ENCODE measurements around the gene TMEM167A.

Gene TMEM167A, protein sequence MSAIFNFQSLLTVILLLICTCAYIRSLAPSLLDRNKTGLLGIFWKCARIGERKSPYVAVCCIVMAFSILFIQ

GRCh38 chr5:83076742-83077661 lies at the start of gene TMEM167A, which contains the start of gene XRCC4:
TMEM167A (minus strand) TSS chr5:83077394; CDS start chr5:83077323, 71 bp downstream.
XRCC4 (plus strand) TSS chr5:83077547; CDS start chr5:83104920, 27,373 bp downstream.
- peak; percentile 97 for DNase-seq

DNA sequence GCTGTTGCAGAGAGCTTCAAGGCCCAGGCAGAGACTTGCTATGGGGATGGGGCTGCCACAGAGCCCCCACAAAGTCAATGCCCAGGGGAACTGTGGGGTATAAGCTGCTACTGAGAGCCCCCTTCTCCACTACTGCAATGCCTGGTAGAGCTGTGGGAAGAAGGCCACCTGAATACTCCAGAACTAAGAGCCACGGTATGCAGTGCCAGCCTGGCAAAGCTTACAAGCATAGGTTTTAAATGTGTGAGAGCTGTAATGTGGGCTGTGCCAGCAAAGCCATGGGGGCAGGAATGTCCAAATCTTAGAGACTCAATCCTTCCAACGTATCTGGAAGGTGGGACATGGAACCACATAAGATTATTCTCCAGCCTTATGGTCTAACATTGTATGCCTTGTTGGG lies 49.3 kb upstream of the TMEM167A start:
- no peak for DNase-seq

- no peak for DNase-seq
These were observed 48.4 kb upstream of the TMEM167A start for GRCh38 chr5:83125560-83125959.

- no peak for DNase-seq
These were observed 47.4 kb upstream of the TMEM167A start for GRCh38 chr5:83124593-83124992.

GRCh38 chr5:83118976-83119375 lies 41.8 kb upstream of the TMEM167A start:
- no peak for DNase-seq

GRCh38 chr5:83118471-83118870 lies 41.3 kb upstream of the TMEM167A start:
- no peak for DNase-seq

GRCh38 chr5:83115816-83116215 lies 38.6 kb upstream of the TMEM167A start:
- no peak for DNase-seq

DNA sequence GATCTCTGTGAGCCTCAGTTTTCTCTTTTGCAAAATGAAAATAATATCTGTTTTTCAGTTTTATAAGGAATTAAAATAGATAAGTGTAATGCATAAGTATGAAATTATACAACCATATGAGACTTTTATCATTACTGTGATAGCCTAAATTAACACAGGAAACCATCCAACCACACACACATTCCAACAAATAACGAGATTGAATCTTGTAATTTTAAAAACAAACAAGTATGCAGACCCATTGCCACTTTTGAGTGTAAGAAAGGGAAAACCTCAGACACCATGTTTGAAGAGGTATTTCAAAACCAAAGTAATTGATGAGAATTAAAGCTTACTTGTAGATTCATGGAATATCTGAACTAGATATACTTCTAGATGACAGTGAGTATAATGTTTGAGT lies 32.2 kb upstream of the TMEM167A start:
- no peak for DNase-seq

DNA sequence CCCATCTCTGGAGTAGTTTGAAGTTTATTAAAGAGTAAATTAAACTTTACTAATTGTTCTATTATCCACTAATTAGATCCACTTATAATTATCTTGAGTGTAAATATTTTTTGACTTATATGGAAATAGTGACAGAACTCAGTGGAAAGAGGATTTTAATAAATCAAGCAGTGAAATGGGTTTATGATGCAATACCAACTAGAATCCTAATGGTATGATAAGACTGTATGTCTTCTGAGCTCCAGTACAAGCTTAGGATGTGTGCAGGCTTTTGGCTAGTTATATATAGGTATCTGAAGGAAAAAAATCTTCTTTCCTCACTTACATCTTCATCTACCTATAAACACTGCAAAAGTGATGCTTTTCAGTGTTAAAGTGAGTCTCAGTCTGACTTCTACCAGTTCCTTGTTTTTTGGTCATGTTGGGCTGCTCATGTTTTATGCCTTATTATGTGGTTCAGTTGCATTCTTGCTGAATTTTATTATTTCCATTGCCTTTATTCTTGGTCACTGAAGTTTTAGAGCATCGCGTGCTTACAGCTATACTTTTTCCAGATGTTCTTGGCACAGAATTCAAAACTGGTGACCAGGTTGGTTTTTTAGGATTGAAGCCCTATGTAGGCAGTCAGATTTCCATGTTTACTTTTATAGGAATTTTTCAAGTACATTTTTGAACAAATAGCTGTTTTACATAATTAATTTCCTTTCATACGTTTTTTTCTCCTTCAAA lies 30.7 kb upstream of the TMEM167A start:
- no peak for DNase-seq

DNA sequence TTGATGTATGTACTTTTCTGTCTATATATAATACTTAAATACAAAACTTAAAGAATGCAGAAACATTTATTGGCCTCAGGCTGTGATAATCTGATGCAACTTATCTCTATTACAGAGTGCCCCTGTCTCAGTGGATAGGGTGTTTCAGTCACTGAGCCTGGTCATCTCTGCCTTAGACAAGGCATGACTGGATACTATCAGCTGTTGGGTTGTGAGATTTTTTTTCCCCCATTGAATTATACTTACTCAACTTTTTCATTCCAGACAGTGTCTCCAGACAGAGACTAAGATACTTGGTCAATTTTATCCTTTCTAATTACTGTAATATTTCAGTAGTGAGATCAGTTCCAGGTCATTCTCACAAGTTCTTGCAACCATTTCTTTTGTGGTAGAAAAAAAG lies 26.8 kb upstream of the TMEM167A start:
- no peak for DNase-seq

DNA sequence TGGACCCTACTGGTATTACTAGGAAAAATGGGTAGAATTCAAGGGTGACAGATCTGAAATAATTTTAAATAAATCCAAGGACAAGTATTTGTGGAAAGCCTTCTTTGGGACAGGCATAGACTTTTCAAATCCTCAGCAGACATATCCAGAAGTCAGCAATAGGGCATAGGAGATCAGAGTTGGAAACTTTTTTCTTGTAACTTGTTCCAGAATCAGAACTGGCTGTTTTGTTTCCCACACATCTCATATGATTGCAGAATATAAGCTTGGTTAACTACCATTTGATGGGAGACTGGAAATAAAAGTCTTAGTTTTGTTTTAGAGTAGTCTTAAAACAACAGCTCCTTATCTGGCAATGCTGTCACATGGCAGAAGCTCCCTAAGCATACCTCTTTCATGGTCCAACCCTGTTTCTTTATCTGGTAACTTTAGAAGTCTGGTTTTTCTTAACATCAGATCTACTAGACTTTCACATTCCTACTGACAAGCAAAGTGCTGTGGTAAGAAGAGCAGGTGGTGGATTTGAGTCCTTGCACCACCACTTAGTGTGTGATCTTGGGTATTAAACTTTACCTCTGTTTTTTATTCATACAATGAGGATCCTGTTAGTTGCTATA lies 25.3 kb upstream of the TMEM167A start:
- no peak for DNase-seq

- DNase-seq: no peak
These were observed 24.3 kb upstream of the TMEM167A start for GRCh38 chr5:83101514-83101913.

DNA sequence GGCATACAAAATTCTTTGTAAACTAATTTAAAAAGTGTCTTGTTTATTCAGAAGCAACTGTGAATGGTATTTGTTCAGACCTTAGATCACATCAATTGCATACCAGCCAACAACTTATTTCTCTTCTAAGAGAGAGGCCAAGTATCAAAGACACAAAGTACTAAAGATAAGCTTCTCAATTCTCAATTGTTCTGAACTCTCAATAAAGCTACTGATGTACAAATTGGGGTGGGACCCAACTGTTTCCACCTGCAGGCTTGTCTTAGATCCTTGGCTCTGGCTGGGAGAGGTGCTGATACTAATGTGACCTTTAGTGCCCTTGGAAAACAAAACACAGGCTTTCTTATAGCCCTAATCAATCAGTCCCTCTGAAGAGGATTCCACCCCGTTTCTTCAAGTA lies 22.3 kb upstream of the TMEM167A start:
- DNase-seq: no peak

DNA sequence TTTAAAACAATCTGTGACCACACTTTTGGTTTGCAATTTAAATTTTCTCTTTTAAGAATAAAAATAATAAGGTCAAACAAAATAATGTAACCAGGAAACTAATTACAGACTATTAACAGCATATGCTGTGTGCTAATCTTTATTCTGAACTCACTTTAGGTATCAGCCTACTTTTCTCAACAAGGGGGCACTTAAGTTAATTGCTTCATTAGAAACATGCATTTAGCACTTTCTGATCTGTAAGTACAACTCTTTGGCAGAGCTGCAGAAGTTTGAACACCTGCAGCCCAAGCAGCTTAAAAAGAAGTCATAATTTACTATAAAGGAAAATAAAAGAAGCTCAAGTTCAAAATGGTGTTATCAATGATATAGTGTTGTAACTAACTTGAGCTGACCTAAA lies 21.8 kb upstream of the TMEM167A start:
- no peak for DNase-seq

- no peak for DNase-seq
These were observed 20.6 kb upstream of the TMEM167A start for GRCh38 chr5:83097689-83098231.

- DNase-seq: no peak
These were observed 19.6 kb upstream of the TMEM167A start for GRCh38 chr5:83096660-83097339.

GRCh38 chr5:83095957-83096539 lies 18.9 kb upstream of the TMEM167A start:
- no peak for DNase-seq

GRCh38 chr5:83095163-83095956 lies 18.2 kb upstream of the TMEM167A start:
- DNase-seq: no peak

- no peak for DNase-seq
These were observed 16.5 kb upstream of the TMEM167A start for GRCh38 chr5:83093692-83094091.

- DNase-seq: no peak
These were observed 15.4 kb upstream of the TMEM167A start for GRCh38 chr5:83092619-83093018.

DNA sequence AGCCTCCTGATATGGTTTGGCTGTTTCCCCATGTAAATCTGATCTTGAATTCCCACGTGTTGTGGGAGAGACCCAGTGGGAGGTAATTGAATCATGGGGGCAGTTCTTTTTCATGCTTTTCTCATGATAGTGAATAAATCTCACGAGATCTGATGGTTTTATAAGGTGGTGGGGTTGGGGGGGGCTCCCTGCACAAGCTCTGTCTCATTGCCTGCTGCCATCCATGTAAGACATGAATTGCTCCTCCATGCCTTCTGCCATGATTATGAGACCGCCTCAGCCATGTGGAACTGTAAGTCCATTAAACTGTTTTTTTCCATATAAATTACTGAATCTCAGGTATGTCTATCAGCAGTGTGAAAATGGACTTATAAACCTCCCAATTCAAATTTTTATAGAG lies 13.0 kb upstream of the TMEM167A start:
- no peak for DNase-seq

Measured in COR-L47 (cell line).